OCI-LY1 (cell line): ENCODE results near the gene TNRC6A.

Source experiments
- H2AFZ ChIP-seq: fragments of 200-600 bp; sonication (generic), shearing (Covaris generic); 2 replicates; pipeline ENCODE4 v1.6.0; 2014; ENCODE audit warnings: antibody characterized with exemption, mild to moderate bottlenecking, low read length
- H3F3A ChIP-seq: fragments of 200-600 bp; sonication (generic), shearing (Covaris generic); 2 replicates; pipeline ENCODE4 v1.6.0; 2014; ENCODE audit warnings: mild to moderate bottlenecking, antibody characterized with exemption, low read length, moderate library complexity; ENCODE audit not compliant: insufficient read depth
- H3K27ac ChIP-seq: fragments of 200-600 bp; sonication (generic); 2 replicates; pipeline ENCODE4 v1.5.1; 2014; ENCODE audit warnings: low read length, mixed run types, mild to moderate bottlenecking, low read depth; ENCODE audit not compliant: poor library complexity, severe bottlenecking
- H3K27me3 ChIP-seq: fragments of 200-600 bp; sonication (generic); 2 replicates; pipeline ENCODE4 v1.6.0; 2014; ENCODE audit warnings: antibody characterized with exemption, mild to moderate bottlenecking, low read length, moderate library complexity; ENCODE audit not compliant: insufficient read depth
- H3K36me3 ChIP-seq: fragments of 200-600 bp; sonication (generic); 2 replicates; pipeline ENCODE4 v1.6.1; 2014; ENCODE audit warnings: mild to moderate bottlenecking, antibody characterized with exemption, low read length, moderate library complexity, mixed read lengths; ENCODE audit not compliant: insufficient read depth
- H3K4me1 ChIP-seq: fragments of 200-600 bp; sonication (generic); 2 replicates; pipeline ENCODE4 v1.5.1; 2014; ENCODE audit warnings: mild to moderate bottlenecking, low read length, moderate library complexity; ENCODE audit not compliant: insufficient read depth, severe bottlenecking
- H3K4me2 ChIP-seq: fragments of 200-600 bp; sonication (generic), shearing (Covaris generic); 2 replicates; pipeline ENCODE4 v1.6.1; 2014; ENCODE audit warnings: low read length
- H3K4me3 ChIP-seq: fragments of 200-600 bp; sonication (generic); 2 replicates; pipeline ENCODE4 v1.5.1; 2014; ENCODE audit warnings: low read length, low read depth, mild to moderate bottlenecking, mixed read lengths; ENCODE audit not compliant: poor library complexity, severe bottlenecking
- H3K79me2 ChIP-seq: fragments of 200-600 bp; shearing (Covaris generic); 2 replicates; pipeline ENCODE4 v1.6.1; 2016; ENCODE audit warnings: mixed run types, low read length, mixed read lengths; ENCODE audit not compliant: insufficient read depth
- H3K9ac ChIP-seq: fragments of 200-600 bp; sonication (generic), shearing (Covaris generic); 2 replicates; pipeline ENCODE4 v1.6.1; 2014; ENCODE audit warnings: mild to moderate bottlenecking, low read length, mixed read lengths
- H3K9me2 ChIP-seq: fragments of 200-600 bp; sonication (generic), shearing (Covaris generic); 2 replicates; pipeline ENCODE4 v1.6.1; 2014; ENCODE audit warnings: low read depth, mild to moderate bottlenecking, low read length, mixed read lengths
- H3K9me3 ChIP-seq: fragments of 200-600 bp; shearing (Covaris generic); 2 replicates; pipeline ENCODE4 v1.6.1; 2014; ENCODE audit warnings: low read length, mixed read lengths
- H4K20me1 ChIP-seq: fragments of 200-600 bp; sonication (generic), shearing (Covaris generic); 2 replicates; pipeline ENCODE4 v1.6.0; 2016; ENCODE audit warnings: mild to moderate bottlenecking, low read length; ENCODE audit not compliant: insufficient read depth
- CTCF ChIP-seq: fragments of 200-600 bp; sonication (generic), shearing (Covaris generic); IDR thresholded peaks from 2 replicates; pipeline ENCODE4 v1.5.1; 2017; ENCODE audit warnings: mild to moderate bottlenecking, antibody characterized with exemption, low read length, moderate library complexity, mixed read lengths
- EZH2 ChIP-seq: fragments of 200-600 bp; sonication (generic), shearing (Covaris generic); IDR thresholded peaks from 2 replicates; pipeline ENCODE4 v1.8.0; 2017; ENCODE audit warnings: borderline replicate concordance, mixed run types, mild to moderate bottlenecking, antibody characterized with exemption, low read length, moderate library complexity, mixed read lengths

Gene TNRC6A

GRCh38 chr16:24815021-24815420 is 85.6 kb downstream of the TNRC6A start:
- H3K9me3 ChIP-seq = no peaks in the 10 kb centered on the region
- no peaks in the 10 kb centered on the region for H3K27me3 ChIP-seq
- H3K4me3 ChIP-seq = no peak overlapping the region
- no peak overlapping the region for H2AFZ ChIP-seq
- H3K36me3 ChIP-seq = peaks cover 92% of the 10 kb centered on the region
- no peaks in the 10 kb centered on the region; the same call in 1 of the 2 replicates for H3F3A ChIP-seq
- no peaks in the 10 kb centered on the region for H4K20me1 ChIP-seq
- TF ChIP-seq CTCF = no peak
- no peak for TF ChIP-seq EZH2
- no peaks in the 10 kb centered on the region for H3K4me1 ChIP-seq
- H3K9ac ChIP-seq = no peak overlapping the region
- H3K9me2 ChIP-seq = no peaks in the 10 kb centered on the region
- H3K27ac ChIP-seq = no peak overlapping the region
- H3K4me2 ChIP-seq = no peak overlapping the region
- H3K79me2 ChIP-seq = no peaks in the 10 kb centered on the region

- Histone ChIP-seq H3K4me1 (no peaks in the 10 kb centered on the region), H2AFZ (no peak overlapping the region), H3K4me3 (no peak overlapping the region), H3K27me3 (no peaks in the 10 kb centered on the region), H3K27ac (no peak overlapping the region), H3K4me2 (no peak overlapping the region), H3F3A (no peaks in the 10 kb centered on the region), H4K20me1 (no peaks in the 10 kb centered on the region), H3K9me2 (no peaks in the 10 kb centered on the region), H3K79me2 (no peaks in the 10 kb centered on the region), H3K9me3 (no peaks in the 10 kb centered on the region), H3K9ac (no peak overlapping the region), H3K36me3 (peaks cover 92% of the 10 kb centered on the region)
- TF ChIP-seq EZH2 = no peak
- TF ChIP-seq CTCF = no peak
Measured at GRCh38 chr16:24816688-24817087, 87.2 kb downstream of the TNRC6A start.

- H3K4me2 ChIP-seq = no peak overlapping the region
- no peaks in the 10 kb centered on the region for H3K4me1 ChIP-seq
- H3K27ac ChIP-seq = no peak overlapping the region
- no peaks in the 10 kb centered on the region for H3F3A ChIP-seq
- no peak for TF ChIP-seq CTCF
- no peak for TF ChIP-seq EZH2
- H3K36me3 ChIP-seq = peaks cover 96% of the 10 kb centered on the region
- H3K9ac ChIP-seq = no peak overlapping the region
- H3K4me3 ChIP-seq = no peak overlapping the region
- no peak overlapping the region for H2AFZ ChIP-seq
- no peaks in the 10 kb centered on the region for H3K79me2 ChIP-seq
- no peaks in the 10 kb centered on the region for H3K9me3 ChIP-seq
- no peaks in the 10 kb centered on the region for H3K27me3 ChIP-seq
- H4K20me1 ChIP-seq = no peaks in the 10 kb centered on the region
- H3K9me2 ChIP-seq = no peaks in the 10 kb centered on the region
Measured at GRCh38 chr16:24819462-24820040, 90.1 kb downstream of the TNRC6A start.
